Astrocyte (in vitro differentiated cells and primary cell): ENCODE results near the gene SDHAF4. TPM values are rescaled to one million over a fixed set of nuclear protein-coding genes. Genes with fewer than 3 reads are reported as not detected.
"Not testable (repeated sequence)": the region's sequence is repeated elsewhere in the genome, so short reads cannot be mapped to it uniquely, and the experiment has no call there.

Source experiments
- DNase-seq: peaks from one replicate; pipeline ENCODE4 v3.0.0-alpha.2; 2010; ENCODE audit warnings: low read depth
- FAIRE-seq: peaks from 2 replicates; lab custom pipeline; 2011; peaks lifted over from hg19 to GRCh38; lab: Jason Lieb, UNC
- H2AFZ ChIP-seq: 2 replicates; pipeline ENCODE4 v1.6.0; 2012; ENCODE audit warnings: low read depth, low read length, inconsistent platforms
- H3K27ac ChIP-seq: 2 replicates; pipeline ENCODE4 v1.5.1; 2011; ENCODE audit warnings: low read depth, low read length, inconsistent platforms
- H3K27me3 ChIP-seq: 2 replicates; pipeline ENCODE4 v1.6.0; 2011; ENCODE audit warnings: low read length, inconsistent platforms; ENCODE audit not compliant: insufficient read depth
- H3K36me3 ChIP-seq: 2 replicates; pipeline ENCODE4 v1.5.1; 2011; ENCODE audit warnings: low read length, inconsistent platforms; ENCODE audit not compliant: insufficient read depth
- H3K4me1 ChIP-seq: 2 replicates; pipeline ENCODE4 v1.5.1; 2011; ENCODE audit warnings: low read length, inconsistent platforms; ENCODE audit not compliant: insufficient read depth
- H3K4me2 ChIP-seq: 2 replicates; pipeline ENCODE4 v1.6.0; 2012; ENCODE audit warnings: low read length, inconsistent platforms
- H3K4me3 ChIP-seq: 2 replicates; pipeline ENCODE4 v1.5.1; 2011; ENCODE audit warnings: low read depth, mild to moderate bottlenecking, low read length, inconsistent platforms; ENCODE audit not compliant: insufficient read depth
- H3K79me2 ChIP-seq: 2 replicates; pipeline ENCODE4 v1.6.0; 2012; ENCODE audit warnings: mild to moderate bottlenecking, low read length, inconsistent platforms; ENCODE audit not compliant: insufficient read depth
- H3K9ac ChIP-seq: 2 replicates; pipeline ENCODE4 v1.6.0; 2012; ENCODE audit warnings: mild to moderate bottlenecking, low read length, inconsistent platforms
- H3K9me3 ChIP-seq: 2 replicates; pipeline ENCODE4 v1.5.1; 2012; ENCODE audit warnings: low read depth, mild to moderate bottlenecking, low read length, inconsistent platforms; ENCODE audit not compliant: insufficient read depth
- H4K20me1 ChIP-seq: 2 replicates; pipeline ENCODE4 v1.6.0; 2012; ENCODE audit warnings: low read length, inconsistent platforms; ENCODE audit not compliant: insufficient read depth
- H3K27ac Mint-ChIP-seq: one replicate; pipeline ENCODE4 v1.8.0; 2021; ENCODE audit warnings: mild to moderate bottlenecking, mixed read lengths; ENCODE audit not compliant: unreplicated experiment
- H3K27me3 Mint-ChIP-seq: one replicate; pipeline ENCODE4 v1.8.0; 2021; ENCODE audit warnings: low read depth, mixed read lengths; ENCODE audit not compliant: unreplicated experiment
- H3K36me3 Mint-ChIP-seq: one replicate; pipeline ENCODE4 v1.8.0; 2021; ENCODE audit warnings: low read depth, mixed read lengths; ENCODE audit not compliant: unreplicated experiment
- H3K4me1 Mint-ChIP-seq: one replicate; pipeline ENCODE4 v1.8.0; 2021; ENCODE audit warnings: low read depth, mixed read lengths; ENCODE audit not compliant: unreplicated experiment
- H3K4me3 Mint-ChIP-seq: one replicate; pipeline ENCODE4 v1.8.0; 2021; ENCODE audit warnings: mild to moderate bottlenecking, moderate library complexity, mixed read lengths; ENCODE audit not compliant: unreplicated experiment
- H3K9me3 Mint-ChIP-seq: one replicate; pipeline ENCODE4 v1.8.0; 2021; ENCODE audit warnings: mild to moderate bottlenecking, mixed read lengths; ENCODE audit not compliant: unreplicated experiment
- CTCF ChIP-seq: IDR thresholded peaks from 2 replicates; pipeline ENCODE4 v1.5.1; 2011; ENCODE audit warnings: low read depth, mild to moderate bottlenecking, inconsistent platforms, low read length, moderate library complexity; ENCODE audit not compliant: insufficient read depth
- EZH2 ChIP-seq: IDR thresholded peaks from 2 replicates; pipeline ENCODE4 v1.6.1; 2012; ENCODE audit warnings: mild to moderate bottlenecking, low read length, inconsistent platforms; ENCODE audit not compliant: insufficient read depth
- total RNA-seq: library from RNA; stranded (reverse); gene quantifications from 2 replicates; pipeline ENCODE4 v1.2.1, GENCODE V29; 2021

The SDHAF4 gene
- total RNA-seq, 1 donor from 2014 or later: 8.3 TPM

DNA sequence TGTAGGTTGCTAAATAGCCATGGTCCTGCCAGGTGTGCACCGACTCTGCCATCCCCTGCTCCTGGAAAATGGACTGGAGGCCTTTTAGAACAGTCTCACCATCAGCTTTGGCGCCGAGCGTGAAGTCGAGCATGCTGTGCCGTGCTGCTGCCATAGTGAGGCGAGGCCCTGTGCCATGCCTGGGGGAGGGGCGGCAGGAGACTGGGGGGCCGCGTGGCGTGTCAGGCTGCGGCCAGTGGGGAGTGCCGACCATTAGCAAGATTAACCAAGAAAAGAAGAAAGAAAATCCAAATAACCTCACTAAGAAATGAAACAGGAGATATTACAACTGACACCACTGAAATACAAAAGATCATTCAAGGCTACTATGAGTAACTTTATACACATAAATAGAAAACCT, 42.5 kb downstream of the SDHAF4 start:
- not testable (repeated sequence) for H3K79me2 ChIP-seq, H3K4me3 ChIP-seq, H3K9me3 ChIP-seq, H2AFZ ChIP-seq, H3K4me1 Mint-ChIP-seq, H3K27me3 ChIP-seq, H3K27ac ChIP-seq, H4K20me1 ChIP-seq, FAIRE-seq, DNase-seq, H3K4me1 ChIP-seq, H3K27ac Mint-ChIP-seq, H3K27me3 Mint-ChIP-seq, H3K36me3 Mint-ChIP-seq, H3K4me2 ChIP-seq, H3K9ac ChIP-seq, H3K36me3 ChIP-seq, H3K4me3 Mint-ChIP-seq
- peaks cover 14% of the 10 kb centered on the region for H3K9me3 Mint-ChIP-seq

- Histone ChIP-seq H3K36me3 (no peaks in the 10 kb centered on the region), H3K4me2 (no peak overlapping the region), H3K79me2 (no peaks in the 10 kb centered on the region), H2AFZ (no peak overlapping the region), H3K4me3 (no peak overlapping the region), H4K20me1 (no peaks in the 10 kb centered on the region), H3K27ac (no peak overlapping the region), H3K9ac (no peak overlapping the region), H3K9me3 (no peaks in the 10 kb centered on the region), H3K27me3 (no peaks in the 10 kb centered on the region), H3K4me1 (no peaks in the 10 kb centered on the region)
- no peak for TF ChIP-seq EZH2
- Mint-ChIP-seq H3K4me1 (no peaks in the 10 kb centered on the region), H3K4me3 (no peak overlapping the region), H3K27ac (no peak overlapping the region), H3K9me3 (no peaks in the 10 kb centered on the region), H3K27me3 (no peaks in the 10 kb centered on the region), H3K36me3 (no peaks in the 10 kb centered on the region)
- FAIRE-seq: no peak
- no peak for DNase-seq
Measured at GRCh38 chr6:70616728-70617260, 50.1 kb downstream of the SDHAF4 start.

DNA sequence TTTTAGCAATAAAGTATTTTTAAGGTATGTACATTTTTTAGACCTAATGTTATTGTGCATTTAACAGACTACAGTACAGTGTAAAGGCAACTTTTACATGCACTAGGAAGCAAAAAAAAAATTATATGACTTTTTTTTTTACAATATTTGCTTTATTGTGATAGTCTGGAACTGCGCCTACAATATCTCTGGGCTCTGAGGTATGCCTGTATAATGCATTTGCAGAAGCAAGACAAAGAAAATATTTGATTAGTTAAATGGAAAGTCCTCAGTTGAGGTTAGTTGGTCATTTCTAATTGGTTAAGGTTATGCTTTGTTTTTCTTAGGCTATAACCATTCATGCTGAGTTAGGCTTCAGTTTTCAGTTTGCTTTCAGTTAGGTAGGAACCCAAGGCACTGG, 54.0 kb downstream of the SDHAF4 start:
- H4K20me1 ChIP-seq: no peaks in the 10 kb centered on the region
- no peaks in the 10 kb centered on the region for H3K9me3 ChIP-seq
- no peak overlapping the region for H3K4me3 Mint-ChIP-seq
- H3K4me1 Mint-ChIP-seq: no peaks in the 10 kb centered on the region
- DNase-seq: no peak
- H3K4me2 ChIP-seq: no peak overlapping the region
- H3K36me3 ChIP-seq: no peaks in the 10 kb centered on the region
- H3K27me3 ChIP-seq: no peaks in the 10 kb centered on the region
- no peak for FAIRE-seq
- H2AFZ ChIP-seq: no peak overlapping the region
- H3K9me3 Mint-ChIP-seq: no peaks in the 10 kb centered on the region
- TF ChIP-seq EZH2 (no peak), CTCF (no peak)
- H3K27me3 Mint-ChIP-seq: peaks cover 2% of the 10 kb centered on the region
- H3K27ac Mint-ChIP-seq: no peak overlapping the region
- no peak overlapping the region for H3K4me3 ChIP-seq
- no peaks in the 10 kb centered on the region for H3K4me1 ChIP-seq
- H3K36me3 Mint-ChIP-seq: no peaks in the 10 kb centered on the region
- H3K9ac ChIP-seq: no peak overlapping the region
- H3K79me2 ChIP-seq: no peaks in the 10 kb centered on the region
- no peak overlapping the region for H3K27ac ChIP-seq
